Effector memory CD4-positive, alpha-beta T cell (primary cell): Measurements from ENCODE around the gene NIP7.

ENCODE experiments used
- DNase-seq, 3 donors: peaks; one replicate each; pipeline ENCODE4 v3.0.0-alpha.2; 2020
- H3K27ac ChIP-seq: 2 replicates; pipeline ENCODE4 v1.7.0; 2013; ENCODE audit warnings: mild to moderate bottlenecking, low read length, moderate library complexity; ENCODE audit not compliant: insufficient read depth, poor library complexity, severe bottlenecking
- H3K27me3 ChIP-seq: replicated peaks from 2 replicates; pipeline ENCODE4 v1.7.0; 2013; ENCODE audit warnings: mild to moderate bottlenecking, low read length; ENCODE audit not compliant: insufficient read depth, control insufficient read depth, poor library complexity, severe bottlenecking
- H3K36me3 ChIP-seq: 2 replicates; pipeline ENCODE4 v1.7.0; 2013; ENCODE audit warnings: mild to moderate bottlenecking, low read length, moderate library complexity; ENCODE audit not compliant: control insufficient read depth, insufficient read depth
- H3K4me1 ChIP-seq: 2 replicates; pipeline ENCODE4 v1.7.0; 2013; ENCODE audit warnings: low read length, mild to moderate bottlenecking; ENCODE audit not compliant: control insufficient read depth, insufficient read depth, poor library complexity, severe bottlenecking
- H3K4me3 ChIP-seq: 2 replicates; pipeline ENCODE4 v1.7.0; 2013; ENCODE audit warnings: low read length, low read depth, mild to moderate bottlenecking; ENCODE audit not compliant: insufficient read depth, poor library complexity, severe bottlenecking
- H3K9me3 ChIP-seq: 2 replicates; pipeline ENCODE4 v1.7.0; 2013; ENCODE audit warnings: mild to moderate bottlenecking, low read length, moderate library complexity; ENCODE audit not compliant: control insufficient read depth

NIP7 gene

GRCh38 chr16:69307091-69307490 lies 32.5 kb upstream of the NIP7 start:
- Histone ChIP-seq H3K9me3 (no peaks in the 10 kb centered on the region), H3K4me3 (no peak overlapping the region), H3K27me3 (no peaks in the 10 kb centered on the region), H3K36me3 (no peaks in the 10 kb centered on the region), H3K27ac (no peak overlapping the region), H3K4me1 (peaks cover 5% of the 10 kb centered on the region)
- no peak for DNase-seq

GRCh38 chr16:69307856-69308255 lies 31.7 kb upstream of the NIP7 start:
- peaks cover 7% of the 10 kb centered on the region for H3K4me1 ChIP-seq
- no peaks in the 10 kb centered on the region for H3K27me3 ChIP-seq
- DNase-seq, result no peak
- H3K9me3 ChIP-seq, result no peaks in the 10 kb centered on the region
- H3K36me3 ChIP-seq, result no peaks in the 10 kb centered on the region
- H3K27ac ChIP-seq, result no peak overlapping the region
- H3K4me3 ChIP-seq, result no peak overlapping the region

- DNase-seq, result no peak
- H3K36me3 ChIP-seq, result peaks cover 1% of the 10 kb centered on the region
- H3K27ac ChIP-seq, result no peak overlapping the region
- no peaks in the 10 kb centered on the region for H3K27me3 ChIP-seq
- H3K4me1 ChIP-seq, result peaks cover 7% of the 10 kb centered on the region
- H3K4me3 ChIP-seq, result no peak overlapping the region
- H3K9me3 ChIP-seq, result no peaks in the 10 kb centered on the region
These were observed 30.3 kb upstream of the NIP7 start for GRCh38 chr16:69309316-69309715.

GRCh38 chr16:69310653-69311532 lies 28.7 kb upstream of the NIP7 start, which contains the start of gene VPS4A:
VPS4A (plus strand) TSS chr16:69311350; CDS start chr16:69311512, 162 bp downstream.
- peak within 1 kb of the TSS; percentile 58 for H3K4me3 ChIP-seq

GRCh38 chr16:69311533-69312387 lies 27.8 kb upstream of the NIP7 start:
- DNase-seq, result peak in 1 of 3 donors; percentile 11
- peaks cover 19% of the 10 kb centered on the region for H3K36me3 ChIP-seq

More at GRCh38 chr16:69310653-69311532, 28.7 kb upstream of the NIP7 start, which contains the start of gene VPS4A:
- H3K36me3 ChIP-seq, result peaks cover 10% of the 10 kb centered on the region
- peak within 1 kb of the TSS; percentile 81 for H3K27ac ChIP-seq
- peak; percentile 95 to 96 (median 95) for DNase-seq
- H3K27me3 ChIP-seq, result no peaks in the 10 kb centered on the region
- H3K4me1 ChIP-seq, result peaks cover 7% of the 10 kb centered on the region
- H3K9me3 ChIP-seq, result no peaks in the 10 kb centered on the region

GRCh38 chr16:69313469-69313868 lies 26.1 kb upstream of the NIP7 start:
- H3K9me3 ChIP-seq, result no peaks in the 10 kb centered on the region
- no peak overlapping the region for H3K4me3 ChIP-seq
- H3K4me1 ChIP-seq, result peaks cover 7% of the 10 kb centered on the region
- peaks cover 30% of the 10 kb centered on the region for H3K36me3 ChIP-seq
- DNase-seq, result no peak
- H3K27me3 ChIP-seq, result no peaks in the 10 kb centered on the region
- H3K27ac ChIP-seq, result no peak overlapping the region

More at GRCh38 chr16:69311533-69312387, 27.8 kb upstream of the NIP7 start:
- Histone ChIP-seq H3K4me3 (peak overlapping the region; percentile 58), H3K9me3 (no peaks in the 10 kb centered on the region), H3K27me3 (no peaks in the 10 kb centered on the region), H3K4me1 (peaks cover 7% of the 10 kb centered on the region), H3K27ac (peak overlapping the region; percentile 81)

GRCh38 chr16:69314534-69314933 lies 25.0 kb upstream of the NIP7 start:
- no peak overlapping the region for H3K4me3 ChIP-seq
- no peaks in the 10 kb centered on the region for H3K9me3 ChIP-seq
- H3K27me3 ChIP-seq, result no peaks in the 10 kb centered on the region
- peaks cover 7% of the 10 kb centered on the region for H3K4me1 ChIP-seq
- no peak overlapping the region for H3K27ac ChIP-seq
- DNase-seq, result no peak
- H3K36me3 ChIP-seq, result peaks cover 41% of the 10 kb centered on the region

- Histone ChIP-seq H3K9me3 (no peaks in the 10 kb centered on the region), H3K27me3 (no peaks in the 10 kb centered on the region), H3K27ac (no peak overlapping the region), H3K4me1 (peaks cover 7% of the 10 kb centered on the region), H3K4me3 (no peak overlapping the region), H3K36me3 (peaks cover 53% of the 10 kb centered on the region)
- no peak for DNase-seq
These were observed 23.9 kb upstream of the NIP7 start for GRCh38 chr16:69315486-69316311.

- Histone ChIP-seq H3K36me3 (peaks cover 62% of the 10 kb centered on the region), H3K9me3 (no peaks in the 10 kb centered on the region), H3K4me3 (no peak overlapping the region), H3K27ac (no peak overlapping the region), H3K27me3 (no peaks in the 10 kb centered on the region), H3K4me1 (peaks cover 7% of the 10 kb centered on the region)
- no peak for DNase-seq
These were observed 23.0 kb upstream of the NIP7 start for GRCh38 chr16:69316595-69317034.
